AG04450 (cell line): ENCODE measurements around the gene ARNT2. TPM values are rescaled to one million over a fixed set of nuclear protein-coding genes. Genes with fewer than 3 reads are reported as not detected.

Source experiments
- CTCF ChIA-PET: fragments of 300-600, 350-600 bp; formaldehyde crosslinking; extraction: SDS; loops from one replicate; lab custom pipeline; 2022; ENCODE audit warnings: antibody characterized with exemption, inconsistent platforms; lab: Charles Lee
- POLR2A ChIA-PET: fragments of 350-600 bp; formaldehyde crosslinking; extraction: SDS; loops from one replicate; lab custom pipeline; 2021; ENCODE audit warnings: antibody characterized with exemption, inconsistent platforms; lab: Yijun Ruan, JAX
- DNase-seq: peaks from one replicate; pipeline ENCODE4 v3.0.0-alpha.2; 2011; ENCODE audit warnings: low read depth, low spot score
- H3K27ac ChIP-seq: one replicate; pipeline ENCODE4 v1.5.1; 2012; ENCODE audit warnings: low read depth, low read length, control low read depth
- H3K27me3 ChIP-seq: one replicate; pipeline ENCODE4 v1.6.0; 2012; ENCODE audit warnings: low read length; ENCODE audit not compliant: control insufficient read depth, insufficient read depth
- H3K4me3 ChIP-seq: 2 replicates; pipeline ENCODE4 v1.5.1; 2011; ENCODE audit warnings: mild to moderate bottlenecking, low read depth, low read length, control low read depth
- H3K9me3 ChIP-seq: 2 replicates; pipeline ENCODE4 v1.5.1; 2012; ENCODE audit warnings: low read length; ENCODE audit not compliant: control insufficient read depth, insufficient read depth
- polyA plus RNA-seq: library from polyadenylated mRNA; depleted of rRNA; stranded (reverse); fragments of >200 nt; gene quantifications from 2 replicates; pipeline ENCODE4 v1.2.3, GENCODE V29; 2011
- TF ChIP-seq, protein P1 (sequence below): IDR thresholded peaks from 2 replicates; pipeline ENCODE4 v1.5.1; 2011; ENCODE audit warnings: low read depth, low read length, control low read depth, inconsistent platforms

The ARNT2 gene
- polyA plus RNA-seq, 1 experiment: 36.8 TPM

DNA sequence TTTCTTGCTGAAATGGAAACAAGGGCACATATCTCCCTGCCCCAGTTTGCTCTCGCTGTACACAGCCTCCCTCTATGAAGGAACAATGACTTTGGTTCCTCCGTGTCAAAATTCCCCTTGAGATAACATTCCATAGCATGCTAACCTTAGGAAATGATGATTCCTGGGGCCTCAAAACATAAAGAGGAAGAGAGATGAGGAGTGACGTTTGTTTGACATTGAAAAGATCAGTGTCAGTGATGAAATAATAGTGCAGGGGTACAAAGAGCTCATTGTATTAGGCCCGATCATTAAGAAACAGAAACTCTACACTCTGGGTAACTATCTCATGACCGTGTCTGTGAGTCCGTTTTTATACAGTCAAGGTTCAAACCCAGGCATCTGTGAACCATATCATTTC is 55.2 kb downstream of the ARNT2 start:
- Histone ChIP-seq H3K27ac (no peak overlapping the region), H3K4me3 (no peak overlapping the region), H3K27me3 (no peaks in the 10 kb centered on the region), H3K9me3 (no peaks in the 10 kb centered on the region)
- POLR2A ChIA-PET: no interaction called here
- DNase-seq: no peak
- CTCF ChIA-PET: interaction anchor here (0.8 to 2.3 kb wide), 3 partner anchors 108 to 320 kb away, joined by 3 to 10 read pairs (median 4); partner anchors contain the start of gene CEMIP
- TF ChIP-seq, protein P1, sequence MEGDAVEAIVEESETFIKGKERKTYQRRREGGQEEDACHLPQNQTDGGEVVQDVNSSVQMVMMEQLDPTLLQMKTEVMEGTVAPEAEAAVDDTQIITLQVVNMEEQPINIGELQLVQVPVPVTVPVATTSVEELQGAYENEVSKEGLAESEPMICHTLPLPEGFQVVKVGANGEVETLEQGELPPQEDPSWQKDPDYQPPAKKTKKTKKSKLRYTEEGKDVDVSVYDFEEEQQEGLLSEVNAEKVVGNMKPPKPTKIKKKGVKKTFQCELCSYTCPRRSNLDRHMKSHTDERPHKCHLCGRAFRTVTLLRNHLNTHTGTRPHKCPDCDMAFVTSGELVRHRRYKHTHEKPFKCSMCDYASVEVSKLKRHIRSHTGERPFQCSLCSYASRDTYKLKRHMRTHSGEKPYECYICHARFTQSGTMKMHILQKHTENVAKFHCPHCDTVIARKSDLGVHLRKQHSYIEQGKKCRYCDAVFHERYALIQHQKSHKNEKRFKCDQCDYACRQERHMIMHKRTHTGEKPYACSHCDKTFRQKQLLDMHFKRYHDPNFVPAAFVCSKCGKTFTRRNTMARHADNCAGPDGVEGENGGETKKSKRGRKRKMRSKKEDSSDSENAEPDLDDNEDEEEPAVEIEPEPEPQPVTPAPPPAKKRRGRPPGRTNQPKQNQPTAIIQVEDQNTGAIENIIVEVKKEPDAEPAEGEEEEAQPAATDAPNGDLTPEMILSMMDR: no peak

DNA sequence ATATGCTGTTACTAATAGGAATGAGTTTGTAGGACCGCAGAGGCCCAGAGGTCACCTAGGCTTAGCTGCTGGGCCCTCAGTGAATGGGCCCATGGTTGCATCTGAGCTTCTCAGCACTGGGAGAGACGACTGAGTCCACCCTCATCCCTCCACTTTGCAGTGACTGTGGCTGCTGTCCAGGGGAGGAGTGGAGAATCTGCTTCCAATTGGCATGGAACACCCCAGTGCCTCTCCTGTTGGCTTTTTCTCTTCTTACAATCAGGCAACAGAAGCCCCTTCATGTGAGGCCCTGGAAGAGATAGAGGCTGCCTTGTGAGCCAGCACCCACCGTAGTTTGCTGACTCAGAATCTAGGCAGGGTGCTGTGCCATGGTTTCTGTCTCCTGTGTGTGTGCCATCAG is 55.6 kb downstream of the ARNT2 start:
- ChIA-PET CTCF (interaction anchor here (0.8 to 2.3 kb wide), 3 partner anchors 107 to 319 kb away, joined by 3 to 10 read pairs (median 4); partner anchors contain the start of gene CEMIP), POLR2A (no interaction called here)
- DNase-seq: no peak
- H3K9me3 ChIP-seq: no peaks in the 10 kb centered on the region
- no peak overlapping the region for H3K27ac ChIP-seq
- no peak overlapping the region for H3K4me3 ChIP-seq
- TF ChIP-seq, protein P1: no peak
- H3K27me3 ChIP-seq: no peaks in the 10 kb centered on the region

DNA sequence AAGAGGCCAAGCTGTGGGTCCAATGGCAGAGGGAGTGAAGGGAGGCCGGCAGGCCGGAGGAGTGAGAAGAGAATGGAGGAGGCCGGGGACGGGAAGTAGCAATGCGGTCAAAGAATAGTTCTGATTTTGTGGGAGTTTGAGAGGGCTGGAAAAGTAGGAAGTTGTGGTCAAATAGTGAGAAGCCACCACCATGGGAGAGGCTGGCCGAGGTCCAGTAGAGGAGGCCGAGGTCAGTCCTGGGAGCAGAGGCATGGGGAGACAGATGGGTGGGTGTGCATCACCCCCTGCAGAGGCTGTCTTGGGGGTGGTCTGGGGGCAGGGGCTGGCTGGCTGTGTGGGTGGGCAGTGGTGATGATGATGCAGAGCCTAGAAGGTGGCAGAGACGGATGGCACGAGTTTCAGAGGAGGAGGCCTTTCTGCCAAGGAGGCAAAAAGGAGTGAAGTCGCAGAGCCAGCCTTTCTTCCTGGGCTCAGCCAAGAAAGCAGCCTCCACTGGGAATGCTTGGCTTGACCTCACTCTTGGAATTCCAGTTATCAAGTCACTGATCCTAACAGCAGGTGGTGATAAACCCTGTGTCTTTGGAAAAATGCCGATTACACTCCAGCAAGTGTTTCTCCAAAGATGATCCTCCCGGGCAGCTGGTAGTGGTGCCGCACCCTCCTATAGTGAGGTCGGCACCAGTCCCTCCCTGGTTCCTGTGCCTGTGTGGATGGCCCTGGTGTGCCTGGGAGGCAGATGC is 57.3 kb downstream of the ARNT2 start:
- no peak overlapping the region for H3K4me3 ChIP-seq
- no peaks in the 10 kb centered on the region for H3K9me3 ChIP-seq
- POLR2A ChIA-PET: no interaction called here
- no peak overlapping the region for H3K27ac ChIP-seq
- H3K27me3 ChIP-seq: no peaks in the 10 kb centered on the region
- TF ChIP-seq, protein P1: no peak
- DNase-seq: no peak
- CTCF ChIA-PET: interaction anchor here (2.3 kb wide), 1 partner anchor 318 kb away, joined by 10 read pairs; the partner anchor contains the start of gene CEMIP

DNA sequence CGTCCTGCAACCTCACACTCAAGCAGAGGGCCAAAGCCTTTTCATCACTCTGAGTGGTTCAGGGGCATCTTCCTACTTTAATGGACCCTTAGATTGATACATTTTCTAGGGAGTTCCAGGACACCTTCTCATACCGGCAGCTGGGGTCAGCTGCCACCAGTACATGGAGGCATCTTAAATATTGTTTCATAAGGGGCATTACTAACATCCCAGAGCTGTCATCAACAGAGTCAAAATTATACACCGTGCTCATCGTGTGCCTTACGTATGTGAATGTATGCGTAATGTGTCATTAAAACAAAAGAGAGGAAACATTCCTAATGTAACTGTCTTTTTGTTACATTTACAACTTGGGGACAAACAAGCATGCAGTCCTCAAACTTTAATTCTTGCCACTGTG is 57.9 kb downstream of the ARNT2 start:
- H3K9me3 ChIP-seq: no peaks in the 10 kb centered on the region
- DNase-seq: no peak
- H3K27ac ChIP-seq: no peak overlapping the region
- H3K27me3 ChIP-seq: no peaks in the 10 kb centered on the region
- ChIA-PET POLR2A (no interaction called here), CTCF (no interaction called here)
- H3K4me3 ChIP-seq: no peak overlapping the region
- TF ChIP-seq, protein P1: no peak

DNA sequence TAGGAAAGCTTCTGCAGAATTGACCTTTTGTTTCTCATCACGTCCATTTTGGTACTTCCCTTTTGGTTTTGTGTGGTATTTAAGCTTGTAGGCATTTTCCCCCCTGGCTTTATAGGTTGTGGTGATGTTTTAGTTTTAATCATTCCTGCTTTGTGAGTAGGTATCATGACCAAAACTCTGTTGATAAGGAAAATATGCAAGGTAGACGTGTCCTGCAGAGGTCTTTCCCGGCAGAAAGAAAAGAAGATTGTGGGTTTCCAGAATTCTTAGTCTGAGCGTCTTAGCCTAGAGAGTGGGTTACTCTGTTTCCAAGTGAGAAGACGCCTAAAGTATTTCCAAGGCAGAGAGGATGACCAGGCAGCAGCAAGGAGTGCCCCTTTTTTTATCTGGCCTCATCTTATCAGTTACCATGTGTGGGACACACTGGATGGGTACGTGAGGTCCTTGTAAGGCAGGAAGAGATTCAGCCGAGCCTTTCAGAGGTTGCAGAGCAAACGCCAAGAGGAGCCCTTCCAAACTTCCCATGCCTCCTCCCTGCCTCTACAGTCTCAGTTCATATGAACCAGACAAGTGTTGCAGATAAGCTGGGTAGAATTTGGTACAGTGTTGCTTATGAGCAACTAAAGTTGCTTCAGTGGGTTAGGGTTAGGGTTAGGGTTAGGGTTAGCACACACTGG is 58.8 kb downstream of the ARNT2 start:
- no peaks in the 10 kb centered on the region for H3K27me3 ChIP-seq
- H3K4me3 ChIP-seq: no peak overlapping the region
- TF ChIP-seq, protein P1: no peak
- ChIA-PET CTCF (no interaction called here), POLR2A (interaction anchor here (0.7 kb wide), 1 partner anchor 11 kb away, joined by 3 read pairs; no protein-coding TSS in a partner anchor)
- H3K27ac ChIP-seq: no peak overlapping the region
- no peaks in the 10 kb centered on the region; the same call in 1 of the 2 replicates for H3K9me3 ChIP-seq
- DNase-seq: no peak
